Right lobe of liver (tissue), 4 donors: ENCODE results near the gene C12orf56.

Source experiments
- CTCF ChIP-seq, 4 donors: fragments of 200-600 bp in 3 of 4; fragments of 450-650 bp in 1 of 4; IDR thresholded peaks; one replicate each; pipeline versions ENCODE4 v1.5.1 to v1.8.0; 2016 to 2022; ENCODE audit warnings: antibody characterized with exemption in 4 of 4, mild to moderate bottlenecking in 2 of 4
- POLR2A ChIP-seq: fragments of 450-650 bp; IDR thresholded peaks from one replicate; pipeline ENCODE4 v1.6.1; 2017; ENCODE audit warnings: antibody characterized with exemption, mild to moderate bottlenecking
- donor health status: DM: no; HTN: no; CAD: no.
- donor health status: DM: no; HTN: no; CAD: no.
- donor health status: DM: no; HTN: yes; CAD: no.

GRCh38 chr12:64237382-64237781, 153.2 kb downstream of the C12orf56 start:
- TF ChIP-seq POLR2A (no peak), CTCF (IDR thresholded peaks at IDR 0.05) (no peak)
